ENCODE results near the gene DNAAF1.
A peak's percentile ranks its signal among the peaks of the same experiment; 100 is the strongest.

DNAAF1 gene

GRCh38 chr16:84124257-84125073, 20.6 kb upstream of the DNAAF1 start:
- H3K4me3 ChIP-seq (ENCODE audit: low read depth, low read length): no peak overlapping the region
- H3K4me1 ChIP-seq (ENCODE audit: control insufficient read depth, insufficient read depth, low read length): no peaks in the 10 kb centered on the region
- H3K9me3 ChIP-seq (ENCODE audit: control insufficient read depth, insufficient read depth, low read depth, low read length): no peaks in the 10 kb centered on the region
- H3K27me3 ChIP-seq (ENCODE audit: control insufficient read depth, insufficient read depth, low read length): no peaks in the 10 kb centered on the region
- H3K36me3 ChIP-seq (ENCODE audit: control insufficient read depth, insufficient read depth, low read length): peaks cover 47% of the 10 kb centered on the region
- no peak overlapping the region for H3K27ac ChIP-seq (ENCODE audit: low read depth, low read length)
- no peak overlapping the region for H3K9ac ChIP-seq (ENCODE audit: low read length)

GRCh38 chr16:84131117-84131516, 14.0 kb upstream of the DNAAF1 start:
- no peak overlapping the region for H3K4me3 ChIP-seq (ENCODE audit: low read depth, low read length)
- no peak overlapping the region for H3K9ac ChIP-seq (ENCODE audit: low read length)
- no peak overlapping the region for H3K27ac ChIP-seq (ENCODE audit: low read depth, low read length)
- H3K36me3 ChIP-seq (ENCODE audit: control insufficient read depth, insufficient read depth, low read length): peaks cover 33% of the 10 kb centered on the region
- H3K27me3 ChIP-seq (ENCODE audit: control insufficient read depth, insufficient read depth, low read length): no peaks in the 10 kb centered on the region
- peaks cover 2% of the 10 kb centered on the region; the same call in 1 of the 2 replicates for H3K4me1 ChIP-seq (ENCODE audit: control insufficient read depth, insufficient read depth, low read length)
- no peaks in the 10 kb centered on the region for H3K9me3 ChIP-seq (ENCODE audit: control insufficient read depth, insufficient read depth, low read depth, low read length)

GRCh38 chr16:84132527-84133285, 12.4 kb upstream of the DNAAF1 start:
- no peak overlapping the region for H3K9ac ChIP-seq (ENCODE audit: low read length)
- H3K4me3 ChIP-seq (ENCODE audit: low read depth, low read length): no peak overlapping the region
- H3K36me3 ChIP-seq (ENCODE audit: control insufficient read depth, insufficient read depth, low read length): peaks cover 28% of the 10 kb centered on the region
- H3K27me3 ChIP-seq (ENCODE audit: control insufficient read depth, insufficient read depth, low read length): no peaks in the 10 kb centered on the region
- H3K4me1 ChIP-seq (ENCODE audit: control insufficient read depth, insufficient read depth, low read length): peaks cover 15% of the 10 kb centered on the region; the same call in 1 of the 2 replicates
- H3K9me3 ChIP-seq (ENCODE audit: control insufficient read depth, insufficient read depth, low read depth, low read length): no peaks in the 10 kb centered on the region
- no peak overlapping the region for H3K27ac ChIP-seq (ENCODE audit: low read depth, low read length)

DNA sequence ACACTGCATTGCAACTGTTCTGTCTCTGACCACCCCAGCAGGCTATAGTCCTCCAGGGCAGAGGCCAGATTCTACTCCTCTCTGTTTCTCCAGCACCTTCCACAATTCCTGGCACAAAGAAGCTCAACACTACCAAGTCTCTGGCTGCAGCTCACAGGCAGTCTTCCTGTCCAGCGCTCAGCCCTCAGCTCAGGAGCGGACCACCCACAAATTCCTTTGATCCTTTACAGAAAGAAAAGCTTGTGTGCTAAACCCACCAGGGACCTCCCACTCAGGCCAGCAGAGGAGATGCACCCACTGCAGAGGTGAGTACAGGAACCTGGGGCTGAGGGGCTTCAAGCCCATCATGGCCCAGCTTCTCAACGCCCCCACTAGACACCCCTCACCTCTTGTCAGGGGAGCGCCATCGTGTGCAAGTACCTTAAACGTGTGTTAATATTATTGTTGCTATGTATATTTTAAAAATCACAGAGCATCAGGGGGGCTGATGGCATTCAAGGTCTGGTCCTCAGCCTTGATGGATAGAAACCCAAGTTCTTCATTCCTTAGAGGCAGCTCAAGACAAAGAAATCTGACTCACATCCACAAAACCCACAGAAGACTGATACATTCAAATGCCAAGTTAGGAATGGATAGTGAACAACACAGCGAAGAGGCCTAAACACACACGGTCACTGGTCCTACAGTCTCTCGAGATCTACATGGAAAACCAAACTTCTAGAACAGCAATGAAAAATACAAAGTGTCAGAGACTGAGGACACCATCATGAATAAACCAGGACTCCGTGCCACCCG, 8.6 kb upstream of the DNAAF1 start:
- no peaks in the 10 kb centered on the region for H3K36me3 ChIP-seq (ENCODE audit: control insufficient read depth, insufficient read depth, low read length)
- H3K9ac ChIP-seq (ENCODE audit: low read length): no peak overlapping the region
- no peaks in the 10 kb centered on the region for H3K27me3 ChIP-seq (ENCODE audit: control insufficient read depth, insufficient read depth, low read length)
- no peak overlapping the region for H3K4me3 ChIP-seq (ENCODE audit: low read depth, low read length)
- H3K4me1 ChIP-seq (ENCODE audit: control insufficient read depth, insufficient read depth, low read length): peaks cover 38% of the 10 kb centered on the region
- H3K27ac ChIP-seq (ENCODE audit: low read depth, low read length): no peak overlapping the region
- no peaks in the 10 kb centered on the region for H3K9me3 ChIP-seq (ENCODE audit: control insufficient read depth, insufficient read depth, low read depth, low read length)

GRCh38 chr16:84137287-84137686, 7.8 kb upstream of the DNAAF1 start:
- Histone ChIP-seq H3K27me3 (ENCODE audit: control insufficient read depth, insufficient read depth, low read length) (no peaks in the 10 kb centered on the region), H3K9me3 (ENCODE audit: control insufficient read depth, insufficient read depth, low read depth, low read length) (no peaks in the 10 kb centered on the region), H3K36me3 (ENCODE audit: control insufficient read depth, insufficient read depth, low read length) (no peaks in the 10 kb centered on the region), H3K9ac (ENCODE audit: low read length) (no peak overlapping the region), H3K4me3 (ENCODE audit: low read depth, low read length) (no peak overlapping the region), H3K27ac (ENCODE audit: low read depth, low read length) (no peak overlapping the region), H3K4me1 (ENCODE audit: control insufficient read depth, insufficient read depth, low read length) (peaks cover 39% of the 10 kb centered on the region)

DNA sequence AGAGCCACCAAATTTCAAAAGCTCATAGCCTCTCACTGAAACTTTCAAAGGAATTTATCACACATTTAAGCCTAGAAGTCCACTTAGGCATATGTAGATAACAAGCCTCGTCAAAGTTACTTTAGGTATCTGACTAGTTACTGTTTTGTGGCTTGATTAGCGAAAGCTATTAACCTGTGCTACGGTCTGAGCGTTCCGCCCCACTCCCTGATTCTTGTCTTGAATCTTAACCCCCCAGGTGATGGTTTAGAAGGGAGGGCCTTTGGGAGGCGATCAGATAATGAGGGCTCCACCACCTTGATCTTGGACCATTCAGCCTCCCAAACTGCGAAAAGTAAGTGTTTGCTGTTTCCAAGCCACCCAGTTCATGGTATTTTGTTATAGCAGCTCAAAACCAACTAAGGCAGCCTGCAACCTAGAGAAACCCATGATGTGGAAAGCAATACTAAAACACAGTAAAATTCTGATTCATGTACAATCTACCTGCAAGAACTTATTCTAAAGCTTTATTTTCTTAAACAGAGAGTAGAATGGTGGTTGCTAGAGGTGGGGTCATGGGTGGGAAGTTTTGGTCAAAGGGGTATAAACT, 7.2 kb upstream of the DNAAF1 start:
- H3K4me3 ChIP-seq (ENCODE audit: low read depth, low read length): no peak overlapping the region
- H3K4me1 ChIP-seq (ENCODE audit: control insufficient read depth, insufficient read depth, low read length): peaks cover 39% of the 10 kb centered on the region
- no peak overlapping the region for H3K27ac ChIP-seq (ENCODE audit: low read depth, low read length)

GRCh38 chr16:84138500-84138823, 6.6 kb upstream of the DNAAF1 start:
- no peaks in the 10 kb centered on the region for H3K27me3 ChIP-seq (ENCODE audit: control insufficient read depth, insufficient read depth, low read length)

More for the DNA sequence above, 7.2 kb upstream of the DNAAF1 start:
- H3K9me3 ChIP-seq (ENCODE audit: control insufficient read depth, insufficient read depth, low read depth, low read length): no peaks in the 10 kb centered on the region
- no peak overlapping the region for H3K9ac ChIP-seq (ENCODE audit: low read length)
- no peaks in the 10 kb centered on the region for H3K36me3 ChIP-seq (ENCODE audit: control insufficient read depth, insufficient read depth, low read length)
- no peaks in the 10 kb centered on the region for H3K27me3 ChIP-seq (ENCODE audit: control insufficient read depth, insufficient read depth, low read length)

DNA sequence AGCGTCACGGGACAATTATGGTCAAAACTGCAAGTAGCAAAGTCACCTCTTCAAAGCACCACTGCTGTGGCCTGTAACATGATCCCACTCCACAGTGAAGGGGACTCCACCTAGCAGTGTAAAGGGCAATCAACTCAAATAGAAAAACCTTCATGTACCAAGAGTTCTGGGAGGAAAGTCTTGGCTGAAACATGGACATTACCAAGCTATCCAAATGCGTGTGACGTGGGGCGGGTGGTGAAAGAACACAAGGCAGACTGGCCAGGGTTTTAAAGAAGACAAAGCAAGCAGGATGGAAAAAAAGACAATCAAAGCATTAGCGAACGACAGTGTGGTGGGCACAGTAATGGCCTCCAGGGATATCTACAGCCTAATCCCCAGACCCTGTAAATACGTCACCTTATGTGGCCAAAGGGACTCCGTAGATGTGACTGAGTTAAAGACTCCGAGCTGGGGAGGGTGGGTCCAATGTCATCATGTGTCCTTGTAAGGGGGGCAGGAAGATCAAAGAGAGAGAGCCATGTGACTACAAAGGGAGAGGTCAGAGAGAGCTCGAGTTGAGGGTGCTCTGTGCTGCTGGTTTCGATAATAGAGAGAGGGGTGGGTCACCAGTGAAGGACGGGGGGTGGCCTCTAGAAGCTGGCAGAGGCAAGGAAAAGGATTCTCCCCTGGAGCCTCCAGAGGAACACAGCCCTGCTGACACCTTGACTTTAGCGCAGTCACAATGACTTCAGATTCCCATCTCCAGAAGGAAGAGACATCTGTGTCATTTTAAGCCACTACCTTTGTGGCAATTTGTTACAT, 6.1 kb upstream of the DNAAF1 start:
- Histone ChIP-seq H3K4me1 (ENCODE audit: control insufficient read depth, insufficient read depth, low read length) (peaks cover 39% of the 10 kb centered on the region), H3K36me3 (ENCODE audit: control insufficient read depth, insufficient read depth, low read length) (no peaks in the 10 kb centered on the region), H3K9me3 (ENCODE audit: control insufficient read depth, insufficient read depth, low read depth, low read length) (no peaks in the 10 kb centered on the region), H3K9ac (ENCODE audit: low read length) (peak overlapping the region; percentile 7), H3K27me3 (ENCODE audit: control insufficient read depth, insufficient read depth, low read length) (no peaks in the 10 kb centered on the region), H3K27ac (ENCODE audit: low read depth, low read length) (no peak overlapping the region; the same call in 1 of the 2 replicates), H3K4me3 (ENCODE audit: low read depth, low read length) (peak overlapping the region; percentile 10; the same call in 1 of the 2 replicates)

More at GRCh38 chr16:84138500-84138823, 6.6 kb upstream of the DNAAF1 start:
- H3K9me3 ChIP-seq (ENCODE audit: control insufficient read depth, insufficient read depth, low read depth, low read length): no peaks in the 10 kb centered on the region
- H3K4me1 ChIP-seq (ENCODE audit: control insufficient read depth, insufficient read depth, low read length): peaks cover 39% of the 10 kb centered on the region
- H3K36me3 ChIP-seq (ENCODE audit: control insufficient read depth, insufficient read depth, low read length): no peaks in the 10 kb centered on the region
- no peak overlapping the region; the same call in 1 of the 2 replicates for H3K27ac ChIP-seq (ENCODE audit: low read depth, low read length)
- H3K4me3 ChIP-seq (ENCODE audit: low read depth, low read length): no peak overlapping the region; the same call in 1 of the 2 replicates
- no peak overlapping the region for H3K9ac ChIP-seq (ENCODE audit: low read length)

GRCh38 chr16:84139628-84140258, 5.4 kb upstream of the DNAAF1 start:
- Histone ChIP-seq H3K4me3 (ENCODE audit: low read depth, low read length) (no peak overlapping the region; the same call in 1 of the 2 replicates), H3K4me1 (ENCODE audit: control insufficient read depth, insufficient read depth, low read length) (peaks cover 39% of the 10 kb centered on the region), H3K27ac (ENCODE audit: low read depth, low read length) (no peak overlapping the region), H3K9me3 (ENCODE audit: control insufficient read depth, insufficient read depth, low read depth, low read length) (no peaks in the 10 kb centered on the region), H3K36me3 (ENCODE audit: control insufficient read depth, insufficient read depth, low read length) (no peaks in the 10 kb centered on the region), H3K27me3 (ENCODE audit: control insufficient read depth, insufficient read depth, low read length) (no peaks in the 10 kb centered on the region), H3K9ac (ENCODE audit: low read length) (peak overlapping the region; percentile 7)
